GM19193 (cell line): ENCODE results near the gene KRT10.

ENCODE experiments used
- POLR2A ChIP-seq: IDR thresholded peaks from 4 replicates; pipeline ENCODE4 v1.6.1; 2011; ENCODE audit not compliant: insufficient read depth, insufficient read length; ENCODE audit errors: extremely low read depth

The KRT10 gene

GRCh38 chr17:40822132-40822812 is at the start of gene KRT10:
TSS of gene KRT10 (minus strand) at chr17:40822614. CDS start at chr17:40822585, 29 bp downstream.
- no peak for TF ChIP-seq POLR2A

- TF ChIP-seq POLR2A: no peak
Observed at GRCh38 chr17:40871316-40871715, 48.9 kb upstream of the KRT10 start.

GRCh38 chr17:40870136-40870535 is 47.7 kb upstream of the KRT10 start:
- TF ChIP-seq POLR2A: no peak

DNA sequence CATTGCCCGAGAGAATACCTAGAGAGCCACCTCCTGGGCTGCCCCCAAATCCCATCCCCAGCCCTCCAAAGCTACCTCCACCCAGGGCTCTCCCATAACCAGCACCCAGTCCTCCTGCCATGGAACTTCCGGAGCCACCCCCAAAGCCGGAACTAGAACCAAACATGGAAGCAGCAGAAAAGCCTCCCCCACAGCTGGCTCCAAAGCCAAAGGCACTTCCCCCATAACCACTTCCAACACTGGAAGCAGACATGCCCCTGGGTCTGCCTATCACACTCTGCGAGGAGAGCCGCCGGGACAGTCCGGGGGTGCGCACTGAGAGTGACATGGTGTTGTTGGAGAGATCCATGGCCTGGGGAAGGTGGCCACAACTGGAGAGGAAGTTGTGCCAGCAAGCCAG is 44.4 kb upstream of the KRT10 start, which contains the start of gene KRT12:
KRT12 (minus strand) TSS at position 386 of the 400 bp plus-strand sequence; CDS start at position 349, 37 bp downstream.
- TF ChIP-seq POLR2A: no peak

GRCh38 chr17:40864661-40865390 is 42.4 kb upstream of the KRT10 start:
- TF ChIP-seq POLR2A: no peak

DNA sequence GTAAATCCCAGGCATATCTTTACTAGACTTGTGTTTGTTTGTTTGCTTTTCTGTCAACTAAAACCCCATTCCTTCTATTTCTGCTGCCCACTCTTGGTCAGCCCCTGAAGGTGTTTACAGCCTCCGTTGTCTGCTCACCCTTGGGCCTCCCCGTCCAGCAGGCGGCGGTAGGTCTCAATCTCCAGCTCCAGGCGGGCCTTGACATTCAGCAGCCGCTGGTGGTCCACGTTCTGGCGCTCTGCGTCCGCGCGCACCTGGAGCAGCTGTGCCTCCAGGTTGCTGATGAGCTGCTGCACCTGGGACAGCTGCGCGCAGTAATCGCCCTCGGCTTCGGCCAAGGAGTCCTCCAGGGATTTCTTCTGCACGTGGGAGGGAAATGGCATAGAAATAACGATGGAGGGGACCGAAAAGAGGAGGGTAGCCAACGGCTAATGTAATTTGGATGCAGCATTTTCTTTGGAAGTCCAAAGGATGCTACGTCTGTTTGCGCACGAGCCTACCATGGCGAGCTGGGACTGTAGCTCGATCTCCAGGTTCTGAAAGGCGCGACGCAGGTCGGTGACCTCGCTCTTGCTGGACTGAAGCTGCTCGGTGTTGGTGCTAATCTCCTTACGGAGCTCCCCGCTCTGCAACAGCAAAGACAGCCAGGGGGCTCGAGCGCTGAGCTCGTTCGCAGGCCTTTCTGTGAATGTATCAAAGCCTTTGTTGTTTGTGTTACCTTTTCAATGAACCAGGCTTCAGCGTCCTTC is 40.7 kb upstream of the KRT10 start:
- no peak for TF ChIP-seq POLR2A

GRCh38 chr17:40859536-40859935 is 37.1 kb upstream of the KRT10 start:
- TF ChIP-seq POLR2A: no peak

DNA sequence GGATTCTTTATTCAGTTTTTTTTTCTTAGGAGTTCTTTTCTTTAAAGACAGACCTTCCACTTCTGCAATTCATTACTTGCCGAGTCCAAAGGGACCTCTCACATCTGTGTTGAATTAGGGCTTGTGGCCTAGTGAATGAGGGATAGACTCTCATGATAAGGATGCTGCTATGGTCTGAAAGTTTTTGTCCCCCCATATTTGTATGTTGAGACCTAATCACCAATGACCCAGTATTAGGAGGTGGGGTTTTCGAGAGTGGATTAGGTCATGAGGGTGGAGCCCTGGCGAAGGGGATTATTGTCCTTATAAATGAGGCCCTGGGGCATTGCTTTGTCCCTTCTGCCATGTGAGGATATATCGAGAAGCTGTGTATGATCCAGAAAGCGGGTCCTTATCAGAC is 35.1 kb upstream of the KRT10 start:
- no peak for TF ChIP-seq POLR2A

DNA sequence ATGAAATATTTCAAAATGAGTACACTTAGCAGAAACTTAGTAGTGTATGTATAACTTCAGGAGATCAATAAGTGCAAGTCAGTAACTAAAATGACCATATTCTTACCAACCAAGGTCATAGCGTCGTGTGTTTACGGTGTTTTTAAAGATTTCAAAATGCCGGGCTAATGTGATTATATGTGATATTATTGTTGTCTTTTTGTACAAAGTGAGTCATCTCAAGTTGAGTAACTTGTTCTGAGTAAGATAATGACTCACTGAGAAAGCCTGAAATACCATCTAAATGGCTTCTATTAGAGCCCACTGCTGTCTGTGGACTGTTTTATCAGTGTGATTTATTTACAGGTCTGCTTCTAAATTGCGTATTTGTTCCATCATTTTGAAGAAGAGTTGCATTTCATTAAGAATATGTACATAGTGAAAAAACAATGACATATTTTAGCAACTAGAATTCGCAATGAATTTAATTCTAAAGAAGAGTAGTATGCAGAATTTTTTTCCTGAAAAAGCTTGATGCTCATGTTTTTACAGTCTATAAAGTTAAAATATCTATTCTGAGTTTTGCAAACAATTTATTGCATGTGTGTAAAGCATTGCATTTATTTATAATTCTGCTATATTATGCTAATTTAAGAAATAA is 31.9 kb upstream of the KRT10 start:
- TF ChIP-seq POLR2A: no peak

DNA sequence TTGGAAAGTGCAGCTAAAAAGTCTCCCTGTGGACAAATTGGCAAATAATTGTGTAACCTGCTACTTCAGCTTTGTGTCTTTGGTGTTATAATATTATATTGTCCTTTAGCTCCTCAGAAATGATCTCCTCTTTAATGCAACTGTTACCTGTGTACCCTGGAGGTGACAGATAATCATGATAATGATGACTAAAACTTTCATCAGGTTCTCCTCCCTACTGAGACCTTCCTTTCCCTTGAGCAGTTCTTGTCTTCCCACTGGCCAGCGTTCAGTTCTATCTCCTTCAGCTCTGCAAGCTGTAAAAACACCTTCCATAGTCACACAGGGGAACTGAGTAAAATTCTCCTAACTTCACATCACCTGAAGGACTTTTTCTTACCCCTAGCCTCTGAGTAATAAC is 29.9 kb upstream of the KRT10 start:
- no peak for TF ChIP-seq POLR2A

- no peak for TF ChIP-seq POLR2A
Observed at GRCh38 chr17:40850293-40850972, 28.0 kb upstream of the KRT10 start.

GRCh38 chr17:40849723-40850122 is 27.3 kb upstream of the KRT10 start:
- no peak for TF ChIP-seq POLR2A

DNA sequence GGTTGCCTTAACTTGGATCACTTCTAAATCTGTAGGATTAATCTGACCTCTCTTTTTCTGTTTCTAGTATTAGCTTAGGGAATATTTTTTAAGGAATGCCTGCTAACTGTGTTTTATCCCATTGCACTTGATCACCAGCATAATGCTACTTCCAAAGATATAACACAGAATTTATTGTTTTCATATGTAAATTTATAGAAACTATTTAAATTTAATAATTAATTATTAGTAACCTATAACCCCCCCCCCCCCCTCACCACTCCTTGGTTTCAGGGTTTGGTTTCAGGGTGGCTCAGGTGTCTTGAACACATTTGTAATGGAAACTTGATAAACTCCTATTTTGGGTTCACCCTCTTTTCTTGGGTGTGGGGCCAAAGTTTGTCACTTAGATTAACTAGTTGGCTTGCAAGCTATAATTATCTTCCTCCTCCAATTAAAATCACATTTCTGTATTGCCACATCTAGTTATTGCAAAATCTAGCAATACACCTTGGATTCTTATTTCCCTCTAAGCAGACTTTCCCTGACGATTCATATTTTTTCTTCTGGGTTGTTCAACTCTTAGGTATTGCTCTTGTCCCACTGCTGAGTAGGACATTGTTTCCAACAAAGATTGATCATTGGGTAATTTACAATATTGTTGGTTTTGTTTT is 26.3 kb upstream of the KRT10 start:
- TF ChIP-seq POLR2A: no peak
